ENCODE results near the gene SMR3A.

GRCh38 chr4:70365479-70365878 is 4.9 kb downstream of the SMR3A start:
- TF ChIP-seq CTCF (IDR thresholded peaks at IDR 0.05), result no peak
- no peak for TF ChIP-seq ZFX (IDR thresholded peaks at IDR 0.05; ENCODE audit: borderline replicate concordance)
